ENCODE data around the gene SPRR5.

The SPRR5 gene

GRCh38 chr1:152942161-152942560, 4.8 kb upstream of the SPRR5 start:
- no peak for TF ChIP-seq EZH2phosphoT487 (IDR thresholded peaks at IDR 0.05; ENCODE audit: low read depth)
- H3K27me3 ChIP-seq (ENCODE audit: low read depth, low read length) = peaks cover 28% of the 10 kb centered on the region
- H3K4me2 ChIP-seq (ENCODE audit: low read length) = no peak overlapping the region
- no peaks in the 10 kb centered on the region for H4K20me1 ChIP-seq (ENCODE audit: insufficient read depth, low read length)
- no peak overlapping the region for H3K4me3 ChIP-seq (ENCODE audit: low read length)
- H3K9me3 ChIP-seq (ENCODE audit: insufficient read depth, low read length) = no peaks in the 10 kb centered on the region
- no peaks in the 10 kb centered on the region for H3K79me2 ChIP-seq (ENCODE audit: low read length)
- H2AFZ ChIP-seq (ENCODE audit: low read depth, low read length) = no peak overlapping the region
- no peaks in the 10 kb centered on the region for H3K36me3 ChIP-seq (replicated peaks; ENCODE audit: low read depth, low read length)
- H3K9ac ChIP-seq (ENCODE audit: low read length) = no peak overlapping the region
- no peak overlapping the region for H3K27ac ChIP-seq (ENCODE audit: low read length)
- no peaks in the 10 kb centered on the region for H3K4me1 ChIP-seq (ENCODE audit: low read length)

GRCh38 chr1:152946248-152946647, 758 bp upstream of the SPRR5 start:
- Histone ChIP-seq H3K4me2 (ENCODE audit: low read length) (no peak overlapping the region), H3K4me1 (ENCODE audit: low read length) (no peaks in the 10 kb centered on the region), H2AFZ (ENCODE audit: low read depth, low read length) (no peak overlapping the region), H3K36me3 (replicated peaks; ENCODE audit: low read depth, low read length) (no peaks in the 10 kb centered on the region), H3K9me3 (ENCODE audit: insufficient read depth, low read length) (no peaks in the 10 kb centered on the region), H4K20me1 (ENCODE audit: insufficient read depth, low read length) (no peaks in the 10 kb centered on the region), H3K27me3 (ENCODE audit: low read depth, low read length) (peaks cover 52% of the 10 kb centered on the region), H3K27ac (ENCODE audit: low read length) (no peak overlapping the region), H3K4me3 (ENCODE audit: low read length) (no peak overlapping the region), H3K9ac (ENCODE audit: low read length) (no peak overlapping the region), H3K79me2 (ENCODE audit: low read length) (no peaks in the 10 kb centered on the region)
- TF ChIP-seq CTCF (IDR thresholded peaks at IDR 0.05; ENCODE audit: low read depth, low read length) (no peak), EZH2phosphoT487 (IDR thresholded peaks at IDR 0.05; ENCODE audit: low read depth) (no peak)

- TF ChIP-seq EZH2phosphoT487 (IDR thresholded peaks at IDR 0.05; ENCODE audit: low read depth) (no peak), CTCF (IDR thresholded peaks at IDR 0.05; ENCODE audit: low read depth, low read length) (no peak)
- H3K4me1 ChIP-seq (ENCODE audit: low read length) = no peaks in the 10 kb centered on the region
- no peaks in the 10 kb centered on the region for H3K79me2 ChIP-seq (ENCODE audit: low read length)
- peaks cover 68% of the 10 kb centered on the region for H3K27me3 ChIP-seq (ENCODE audit: low read depth, low read length)
- H4K20me1 ChIP-seq (ENCODE audit: insufficient read depth, low read length) = no peaks in the 10 kb centered on the region
- H3K36me3 ChIP-seq (replicated peaks; ENCODE audit: low read depth, low read length) = no peaks in the 10 kb centered on the region
- no peak overlapping the region for H2AFZ ChIP-seq (ENCODE audit: low read depth, low read length)
- no peak overlapping the region for H3K27ac ChIP-seq (ENCODE audit: low read length)
- no peak overlapping the region for H3K9ac ChIP-seq (ENCODE audit: low read length)
- H3K4me2 ChIP-seq (ENCODE audit: low read length) = no peak overlapping the region
- no peaks in the 10 kb centered on the region for H3K9me3 ChIP-seq (ENCODE audit: insufficient read depth, low read length)
- H3K4me3 ChIP-seq (ENCODE audit: low read length) = no peak overlapping the region
These were observed 4.7 kb downstream of the SPRR5 start for GRCh38 chr1:152951711-152952110.

- no peak overlapping the region for H3K27ac ChIP-seq (ENCODE audit: low read length)
- H2AFZ ChIP-seq (ENCODE audit: low read depth, low read length) = no peak overlapping the region
- no peaks in the 10 kb centered on the region for H3K36me3 ChIP-seq (replicated peaks; ENCODE audit: low read depth, low read length)
- H3K79me2 ChIP-seq (ENCODE audit: low read length) = no peaks in the 10 kb centered on the region
- no peaks in the 10 kb centered on the region for H3K9me3 ChIP-seq (ENCODE audit: insufficient read depth, low read length)
- no peak overlapping the region for H3K4me2 ChIP-seq (ENCODE audit: low read length)
- no peaks in the 10 kb centered on the region for H4K20me1 ChIP-seq (ENCODE audit: insufficient read depth, low read length)
- TF ChIP-seq EZH2phosphoT487 (IDR thresholded peaks at IDR 0.05; ENCODE audit: low read depth) (no peak), CTCF (IDR thresholded peaks at IDR 0.05; ENCODE audit: low read depth, low read length) (no peak)
- H3K9ac ChIP-seq (ENCODE audit: low read length) = no peak overlapping the region
- peaks cover 64% of the 10 kb centered on the region for H3K27me3 ChIP-seq (ENCODE audit: low read depth, low read length)
- no peak overlapping the region for H3K4me3 ChIP-seq (ENCODE audit: low read length)
- H3K4me1 ChIP-seq (ENCODE audit: low read length) = no peaks in the 10 kb centered on the region
These were observed 6.8 kb downstream of the SPRR5 start for GRCh38 chr1:152953761-152954160.

- H3K4me3 ChIP-seq (ENCODE audit: low read length) = no peak overlapping the region
- no peak overlapping the region for H3K27ac ChIP-seq (ENCODE audit: low read length)
- no peaks in the 10 kb centered on the region for H4K20me1 ChIP-seq (ENCODE audit: insufficient read depth, low read length)
- H3K79me2 ChIP-seq (ENCODE audit: low read length) = no peaks in the 10 kb centered on the region
- H3K9ac ChIP-seq (ENCODE audit: low read length) = no peak overlapping the region
- no peaks in the 10 kb centered on the region for H3K4me1 ChIP-seq (ENCODE audit: low read length)
- H3K27me3 ChIP-seq (ENCODE audit: low read depth, low read length) = peaks cover 71% of the 10 kb centered on the region
- no peak overlapping the region for H2AFZ ChIP-seq (ENCODE audit: low read depth, low read length)
- H3K4me2 ChIP-seq (ENCODE audit: low read length) = no peak overlapping the region
- no peaks in the 10 kb centered on the region for H3K36me3 ChIP-seq (replicated peaks; ENCODE audit: low read depth, low read length)
- TF ChIP-seq CTCF (IDR thresholded peaks at IDR 0.05; ENCODE audit: low read depth, low read length) (no peak), EZH2phosphoT487 (IDR thresholded peaks at IDR 0.05; ENCODE audit: low read depth) (no peak)
- no peaks in the 10 kb centered on the region for H3K9me3 ChIP-seq (ENCODE audit: insufficient read depth, low read length)
These were observed 7.4 kb downstream of the SPRR5 start for GRCh38 chr1:152954436-152954835.
